ENCODE data around the gene MYCBP.
"Not testable (repeated sequence)": the region's sequence is repeated elsewhere in the genome, so short reads cannot be mapped to it uniquely, and the experiment has no call there.

Gene MYCBP

DNA sequence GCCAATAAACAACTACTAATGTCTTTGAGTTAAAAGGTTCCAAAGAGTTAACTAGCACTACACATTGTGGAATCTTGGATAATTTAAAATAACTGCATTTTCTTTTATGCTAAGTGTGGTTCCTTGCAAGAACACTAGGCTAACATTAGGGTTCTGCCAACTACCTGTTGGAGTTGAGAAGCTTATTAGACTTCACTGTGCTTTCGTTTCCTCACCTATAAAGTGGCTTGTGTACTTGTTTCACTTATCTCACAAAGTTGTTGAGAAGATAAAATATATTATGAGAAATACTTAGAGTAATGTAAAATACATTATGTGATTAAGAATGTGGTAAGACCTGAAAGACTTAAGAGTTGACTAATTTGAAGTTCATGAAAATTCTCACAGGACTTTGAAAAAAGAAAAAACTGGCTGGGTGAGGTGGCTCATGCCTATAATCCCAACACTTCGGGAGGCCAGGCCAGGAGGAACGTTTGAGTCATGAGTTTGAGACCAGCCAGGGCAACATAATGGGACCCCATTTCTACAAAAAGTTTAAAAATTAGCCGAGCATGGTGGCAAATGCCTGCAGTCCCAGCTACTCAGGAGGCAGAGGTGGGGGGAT is 7.9 kb downstream of the MYCBP start:
- DNase-seq = no peak

DNA sequence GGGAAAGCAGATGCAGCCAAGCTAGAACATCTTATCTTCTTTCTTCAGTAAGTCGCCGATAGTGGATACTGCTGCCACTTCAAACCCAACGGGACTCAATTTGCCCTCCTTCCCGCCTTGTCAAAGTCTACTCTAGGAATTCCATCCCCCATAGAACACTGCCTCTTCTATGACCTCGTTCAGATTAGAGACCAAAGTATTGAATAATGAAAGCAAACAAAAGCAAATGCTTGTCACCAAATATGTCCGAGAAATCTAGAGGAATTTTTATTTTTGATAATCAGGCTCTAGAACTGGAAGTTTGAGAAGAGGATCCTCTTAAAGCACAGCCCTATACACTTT is 12.7 kb downstream of the MYCBP start:
- no peak for DNase-seq

DNA sequence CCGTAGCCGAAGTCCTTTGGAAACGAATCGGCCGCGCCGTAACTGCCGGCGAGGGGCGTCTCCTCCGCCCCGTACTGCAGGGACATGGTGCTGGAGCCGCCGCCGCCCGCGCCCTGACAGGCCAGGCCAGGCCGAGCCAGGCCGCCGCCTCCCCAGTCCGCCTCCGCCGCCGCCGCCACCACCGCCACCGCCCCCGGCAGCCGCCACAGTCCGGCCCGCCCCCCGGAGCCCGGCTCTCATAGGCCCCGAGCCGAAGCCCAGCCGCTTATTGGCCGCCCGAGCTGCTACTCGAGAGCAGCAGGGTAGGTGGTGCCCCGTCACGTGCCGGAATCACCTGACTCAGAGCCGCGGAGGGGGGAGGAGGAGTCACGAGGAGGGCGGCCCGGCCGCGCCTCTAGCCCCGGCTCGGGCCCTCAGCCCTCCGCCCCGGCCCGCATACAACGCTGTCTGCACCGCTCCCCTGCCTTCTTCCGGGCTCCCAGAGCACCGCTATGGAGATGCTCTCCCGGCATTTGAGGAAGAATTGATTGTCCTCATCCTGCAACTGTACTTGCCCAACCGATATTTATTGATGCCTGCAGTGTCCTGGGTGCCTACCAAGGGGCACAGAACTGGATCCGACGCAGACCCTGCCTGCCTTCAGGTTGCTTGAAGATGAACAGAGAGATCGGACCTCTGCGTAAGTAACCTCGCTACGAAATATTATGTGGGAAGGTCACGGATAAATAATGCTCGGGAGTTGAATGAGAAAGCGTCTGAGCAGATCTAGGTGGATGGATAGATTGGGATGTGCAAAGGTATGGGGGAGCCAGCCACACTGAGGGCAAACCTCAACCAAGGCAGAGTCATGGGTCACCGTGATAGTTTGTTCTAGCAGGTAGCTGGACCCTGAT is 13.3 kb downstream of the MYCBP start, which contains the start of gene RRAGC:
Gene RRAGC (minus strand): TSS at position 212 of the 893 bp plus-strand sequence. CDS start 126 bp downstream, at position 86.
- peak; percentile 99 for DNase-seq

DNA sequence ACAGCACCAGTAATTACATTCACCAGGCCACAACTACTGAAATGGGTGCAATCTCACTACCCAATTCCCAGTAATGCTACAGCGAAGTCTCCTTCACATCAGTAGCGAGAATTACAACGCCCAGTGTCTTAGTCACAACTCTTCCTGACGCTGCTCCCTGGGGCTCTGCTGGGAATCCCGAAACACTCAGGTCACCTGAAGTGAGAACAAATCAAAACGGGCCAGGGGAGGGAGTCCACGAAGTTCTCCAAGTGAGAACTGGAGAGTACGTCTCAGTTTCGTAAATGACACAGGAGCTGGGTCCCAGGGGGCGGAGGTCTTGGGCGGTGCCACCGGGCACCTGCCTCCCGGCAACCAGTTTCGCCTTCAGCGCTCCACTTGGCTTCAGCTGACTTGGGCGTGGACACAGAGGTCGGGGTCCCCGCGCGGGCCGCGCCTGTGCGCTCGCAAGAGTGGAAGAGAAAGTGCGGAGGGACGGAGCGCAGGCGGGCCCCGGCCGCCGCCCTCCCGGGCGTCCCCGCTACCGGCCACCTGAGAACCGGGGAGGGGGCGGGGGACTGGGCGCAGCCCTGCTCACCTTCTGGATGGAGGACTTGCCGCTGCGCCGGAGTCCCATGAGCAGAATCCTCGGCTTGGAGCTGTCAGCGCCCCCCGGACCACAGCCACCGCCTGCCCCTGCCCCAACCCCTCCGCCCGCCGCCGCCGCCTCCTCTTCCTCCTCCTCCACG is 14.2 kb downstream of the MYCBP start:
- DNase-seq = peak; percentile 27

DNA sequence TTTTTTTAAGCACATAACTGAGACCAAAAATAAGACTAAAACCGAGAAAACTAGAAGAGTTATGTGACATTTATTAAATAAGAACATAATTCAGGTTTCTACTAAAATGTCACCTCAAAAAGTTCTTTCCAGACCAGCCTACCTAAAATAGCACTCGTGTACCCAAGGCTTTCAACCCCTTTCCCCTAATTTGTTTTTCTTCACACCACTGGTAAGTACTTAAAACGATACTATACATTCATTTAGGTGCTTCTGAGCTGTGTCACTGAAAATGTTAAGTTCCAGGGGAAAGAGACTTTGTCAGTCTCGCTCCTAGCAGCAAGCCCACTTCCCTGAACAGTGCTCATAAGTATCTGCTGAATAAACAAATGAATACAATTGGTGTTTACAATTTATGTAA is 20.4 kb downstream of the MYCBP start:
- no peak for DNase-seq

DNA sequence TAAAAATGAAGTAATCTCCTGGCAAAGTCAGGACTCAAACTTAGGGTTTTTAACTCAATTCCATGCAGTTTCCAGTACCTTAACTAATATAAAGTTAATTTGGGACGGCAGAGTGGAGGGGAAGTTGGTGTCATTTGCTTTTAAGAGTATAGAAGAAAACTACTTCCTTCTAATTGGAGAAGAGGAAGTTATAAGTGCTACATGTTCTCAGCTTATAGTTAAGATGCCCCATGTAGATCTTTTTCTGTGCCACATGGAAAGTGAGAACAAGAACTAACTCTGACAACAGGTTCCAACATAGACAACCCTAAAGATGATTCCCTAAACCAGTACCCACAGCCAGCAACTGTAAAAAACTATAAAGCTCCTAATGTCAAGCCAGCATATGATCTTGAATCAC is 25.1 kb downstream of the MYCBP start:
- DNase-seq = no peak

DNA sequence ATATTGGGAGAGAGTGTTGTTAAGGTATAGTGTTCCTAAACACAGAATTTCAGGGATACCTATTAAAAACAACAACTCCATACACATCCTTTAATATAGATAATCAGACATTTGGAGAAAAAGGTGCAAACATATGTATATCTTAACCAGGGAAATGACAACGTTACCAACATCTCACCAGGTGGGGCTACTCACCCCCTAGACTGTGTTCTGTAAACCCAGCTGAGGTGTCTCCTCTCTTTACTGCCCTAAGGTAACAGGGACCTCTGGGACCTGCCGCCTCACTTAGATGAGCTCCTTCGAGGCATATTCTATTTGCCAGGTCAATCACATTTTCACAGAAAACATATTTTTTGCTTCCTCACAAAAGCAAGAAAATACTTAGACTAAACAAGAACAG is 26.9 kb downstream of the MYCBP start:
- DNase-seq = no peak

DNA sequence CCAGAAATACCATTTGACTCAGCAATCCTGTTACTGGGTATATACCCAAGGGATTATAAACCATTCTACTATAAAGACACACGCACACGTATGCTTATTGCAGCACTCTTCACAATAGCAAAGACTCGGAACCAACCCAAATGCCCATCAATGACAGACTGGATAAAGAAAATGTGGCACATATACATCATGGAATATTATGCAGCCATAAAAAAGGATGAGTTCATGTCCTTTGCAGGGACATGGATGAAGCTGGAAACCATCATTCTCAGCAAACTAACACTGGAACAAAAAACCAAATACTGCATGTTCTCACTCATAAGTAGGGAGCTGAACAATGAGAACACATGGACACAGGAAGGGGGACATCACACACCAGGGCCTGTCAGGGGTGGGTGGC is 28.1 kb downstream of the MYCBP start:
- not testable (repeated sequence) for DNase-seq

DNA sequence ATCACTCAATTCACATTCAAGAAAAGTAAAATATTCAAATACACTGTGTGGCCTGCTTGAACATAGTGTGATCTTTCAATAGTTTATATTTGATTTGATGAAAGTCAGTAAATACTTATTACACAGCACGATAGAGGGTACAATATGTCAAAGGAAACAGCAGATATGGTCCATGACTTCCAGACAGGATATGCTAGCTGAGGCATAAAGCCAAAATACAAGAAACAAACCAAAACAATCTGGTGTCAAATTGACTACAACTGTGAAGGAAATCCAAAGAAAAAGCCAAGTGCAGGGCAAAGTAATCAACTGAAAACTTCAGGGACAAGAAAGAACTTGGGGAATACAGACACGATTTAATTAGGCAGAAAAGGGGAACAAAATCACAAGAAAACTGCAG is 32.9 kb downstream of the MYCBP start:
- DNase-seq = no peak

DNA sequence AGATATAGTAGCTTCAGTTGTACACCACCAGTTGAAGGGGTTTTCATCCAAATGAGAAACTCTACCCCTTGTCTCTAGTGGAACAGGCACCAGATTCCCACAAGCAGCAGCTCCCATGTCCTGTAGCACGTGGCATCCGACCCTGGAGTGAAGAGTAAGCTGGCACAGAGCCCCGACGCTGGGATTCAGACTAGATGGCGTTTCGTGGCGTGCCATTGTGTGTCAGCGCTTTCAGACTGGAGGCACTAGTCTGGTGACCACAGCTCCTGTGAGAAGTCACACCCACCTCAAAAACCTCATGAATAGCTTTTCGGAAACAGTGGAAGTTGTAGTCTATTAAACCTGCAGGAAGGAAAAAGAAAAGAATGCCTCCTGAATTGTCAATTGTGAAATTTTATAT is 33.8 kb downstream of the MYCBP start:
- DNase-seq = no peak

DNA sequence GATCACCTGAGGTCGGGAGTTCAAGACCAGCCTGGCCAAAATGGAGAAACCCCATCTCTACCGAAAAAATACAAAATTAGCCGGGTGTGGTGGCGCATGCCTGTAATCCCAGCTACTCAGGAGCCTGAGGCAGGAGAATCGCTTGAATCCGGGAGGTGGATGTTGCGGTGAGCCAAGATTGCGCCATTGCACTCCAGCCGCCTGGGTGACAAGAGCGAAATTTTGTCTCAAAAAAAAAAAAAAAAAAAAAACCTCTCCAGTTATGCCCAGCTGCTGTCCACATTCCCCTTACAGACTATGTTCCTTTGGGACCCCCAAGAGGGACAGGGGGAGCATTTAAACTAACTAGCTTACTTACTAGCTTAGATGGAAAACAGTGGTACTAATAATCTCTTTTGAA is 36.8 kb downstream of the MYCBP start:
- not testable (repeated sequence) for DNase-seq

DNA sequence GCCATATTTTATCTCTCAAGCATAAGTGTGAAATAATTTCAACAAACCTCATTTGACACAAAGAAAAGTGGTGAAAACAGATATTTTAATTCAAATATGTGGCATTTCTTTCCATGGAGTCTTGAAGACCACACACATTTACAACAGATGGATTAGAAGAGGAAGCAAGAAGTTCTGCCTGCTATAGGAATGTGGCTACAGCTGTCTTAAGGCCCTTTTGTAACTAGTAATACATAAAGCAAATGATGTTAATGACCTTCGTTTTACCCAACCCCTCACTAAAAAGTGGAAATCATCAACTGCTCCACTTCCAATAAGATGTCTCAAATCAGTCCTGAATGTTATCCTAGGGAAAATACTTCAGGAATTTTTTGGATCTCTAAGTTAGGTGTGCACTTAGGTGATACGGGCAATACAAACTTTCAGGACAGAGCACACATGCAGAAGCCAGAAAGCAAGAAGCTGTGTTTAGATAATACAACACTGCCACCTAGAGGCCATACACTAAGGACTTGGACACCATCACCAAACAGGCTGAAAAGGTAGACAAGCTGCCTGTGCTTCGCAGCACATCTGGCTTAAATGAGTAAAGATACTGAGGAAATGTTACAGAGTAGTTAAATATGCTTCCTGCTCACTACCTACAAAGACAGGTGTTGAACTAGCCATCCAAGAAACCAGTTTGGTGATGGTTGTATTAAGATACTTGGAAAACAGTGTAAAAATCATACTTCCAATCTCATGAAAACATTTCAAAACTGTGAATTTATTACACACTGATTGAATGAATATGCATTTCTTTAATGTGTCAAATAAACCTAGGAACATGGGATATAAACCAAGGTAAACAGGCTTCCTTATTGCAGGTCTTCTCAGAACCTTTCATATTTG is 38.0 kb downstream of the MYCBP start:
- peak; percentile 80 for DNase-seq

DNA sequence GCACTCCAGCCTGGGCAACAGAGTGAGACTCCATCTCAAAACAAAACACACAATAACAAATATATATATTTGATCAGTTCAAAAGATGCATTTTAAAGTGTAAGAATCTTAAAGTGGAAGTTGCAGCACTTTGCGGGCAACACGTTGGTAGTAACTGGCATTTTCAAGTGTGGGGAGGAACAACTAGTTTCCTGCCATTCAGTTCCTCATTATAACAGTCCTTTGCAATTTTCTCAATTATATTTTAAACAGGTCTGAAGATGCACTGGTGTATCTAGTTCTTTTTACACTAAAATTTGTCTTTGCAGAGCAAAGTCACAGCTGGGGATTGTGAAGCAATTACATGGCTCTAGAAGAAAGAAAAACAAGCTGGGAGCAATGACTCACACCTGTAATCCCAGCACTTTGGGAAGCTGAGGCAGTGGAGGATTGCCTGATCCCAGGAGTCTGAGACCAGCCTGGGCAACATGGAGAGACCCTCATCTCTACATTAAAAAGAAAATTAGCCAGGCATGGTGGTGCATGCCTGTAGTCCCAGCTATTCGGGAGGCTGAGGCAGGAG is 38.8 kb downstream of the MYCBP start:
- DNase-seq = no peak

DNA sequence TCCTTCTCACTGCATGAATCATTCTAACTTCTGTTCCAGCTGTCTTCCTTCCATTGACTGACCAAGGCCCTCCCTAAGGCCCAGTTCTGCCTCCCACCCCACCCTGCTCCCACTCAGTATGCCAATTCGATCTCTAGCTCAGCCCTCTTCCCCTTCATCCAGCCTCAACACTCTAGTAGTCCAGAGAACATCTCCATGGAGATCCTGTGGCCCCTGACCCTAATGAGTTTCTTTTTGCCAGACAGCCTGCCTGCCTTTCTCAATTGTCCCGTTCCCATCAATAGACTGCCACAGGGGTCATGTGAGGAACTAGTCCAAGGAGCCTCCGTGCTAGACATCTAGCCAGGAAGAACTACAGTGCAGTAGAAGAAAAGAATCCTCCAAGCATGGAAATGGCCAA is 40.0 kb downstream of the MYCBP start:
- DNase-seq = no peak

DNA sequence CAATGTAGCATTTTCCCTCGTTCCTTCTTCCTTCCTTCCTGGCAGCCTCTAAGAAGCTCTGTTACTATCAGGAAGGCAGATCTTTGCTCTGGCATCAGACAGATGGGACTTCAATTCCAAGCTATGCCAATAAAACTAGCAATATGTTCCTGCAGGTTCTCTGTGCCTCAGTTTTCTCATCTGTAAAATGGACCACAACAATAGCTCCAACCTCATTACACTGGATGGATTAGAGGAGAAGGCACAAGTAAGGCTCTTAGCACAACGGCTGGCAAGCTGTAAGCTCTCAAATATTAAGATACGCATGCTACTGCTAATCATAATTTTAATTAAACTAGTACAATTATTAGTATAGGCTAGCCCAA is 40.8 kb downstream of the MYCBP start:
- no peak for DNase-seq

DNA sequence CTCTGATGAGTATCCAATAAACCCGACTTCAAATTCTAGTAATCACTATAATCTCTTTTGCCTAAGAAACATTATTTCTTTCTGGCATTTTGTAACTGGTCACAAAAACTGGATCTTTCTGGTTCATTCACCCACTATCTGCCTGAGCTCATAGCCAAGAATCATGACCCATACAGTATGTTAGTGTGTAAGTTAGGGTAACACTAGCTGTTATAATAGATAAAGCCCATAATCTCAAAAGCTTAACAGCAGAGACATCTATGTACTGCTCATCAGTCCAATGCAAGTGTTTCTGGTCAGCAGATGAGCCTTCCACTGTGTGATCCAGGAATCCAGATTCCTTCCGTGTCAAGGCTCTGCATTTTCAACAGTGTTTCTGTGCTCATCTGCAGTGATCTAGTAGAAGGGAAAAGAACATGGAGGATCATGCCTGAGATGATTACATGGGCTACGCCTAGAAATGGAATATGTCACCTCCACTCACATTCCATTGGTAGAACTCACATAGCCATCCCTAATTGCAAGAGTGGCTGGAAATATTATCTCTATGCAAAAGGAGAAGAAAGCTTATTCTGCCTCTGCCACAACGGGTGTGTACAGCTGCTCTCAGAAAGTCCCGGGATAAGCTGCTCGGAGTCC is 41.3 kb downstream of the MYCBP start:
- DNase-seq = peak; percentile 22

DNA sequence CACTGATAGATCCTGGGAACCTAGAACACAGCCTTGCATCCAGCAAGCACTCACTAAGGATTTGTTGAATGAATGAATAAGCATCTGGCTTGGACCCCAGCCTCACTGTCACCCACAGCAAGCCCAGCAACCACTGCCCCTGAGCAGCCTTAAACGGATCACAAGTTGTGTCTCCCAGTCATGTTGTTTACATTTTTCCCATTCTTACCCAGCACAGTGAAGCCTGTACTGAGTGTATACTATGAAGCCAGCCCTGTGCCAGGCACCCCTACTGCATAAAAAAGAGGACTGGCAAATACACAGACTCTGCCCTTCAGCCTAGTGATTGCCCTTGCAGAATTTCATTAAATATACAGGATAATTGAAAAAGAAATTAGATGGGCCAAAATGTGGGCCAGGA is 43.8 kb downstream of the MYCBP start:
- no peak for DNase-seq

DNA sequence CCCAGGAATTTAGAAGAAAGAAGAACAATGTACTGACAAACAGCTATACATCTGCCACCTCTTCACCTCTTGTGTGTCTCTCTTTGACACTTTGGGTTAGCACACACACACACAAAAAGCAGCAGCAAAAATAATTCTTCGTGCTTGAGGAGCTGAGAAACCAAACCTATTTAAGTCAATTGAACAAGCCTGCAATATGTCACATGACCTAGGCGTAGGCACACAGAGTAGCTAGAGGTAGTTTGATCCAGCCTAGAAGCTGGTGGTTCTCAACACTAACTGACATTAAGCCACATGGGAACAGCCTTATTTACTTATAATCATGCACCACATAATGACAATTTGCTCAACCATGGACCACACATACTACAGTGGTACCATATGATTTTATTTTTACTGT is 45.8 kb downstream of the MYCBP start:
- no peak for DNase-seq

DNA sequence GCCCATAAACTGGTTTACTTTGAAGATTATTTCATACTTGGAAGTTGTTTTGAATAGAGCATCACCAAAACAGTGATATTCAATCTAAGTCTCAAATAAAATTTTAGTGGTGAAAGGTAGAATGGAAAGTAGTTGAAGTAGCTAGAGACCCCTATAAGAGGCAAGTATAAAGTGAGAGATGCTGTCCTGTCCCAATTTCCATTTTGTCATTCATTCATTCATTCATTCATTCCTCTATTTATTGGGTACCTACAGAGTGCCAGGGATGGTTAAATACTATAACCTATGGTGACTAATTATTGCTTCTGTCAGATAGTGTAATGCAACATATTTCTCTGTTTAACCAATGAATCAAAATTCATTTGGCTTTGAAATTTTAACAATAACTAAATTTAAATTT is 46.3 kb downstream of the MYCBP start:
- DNase-seq = no peak

DNA sequence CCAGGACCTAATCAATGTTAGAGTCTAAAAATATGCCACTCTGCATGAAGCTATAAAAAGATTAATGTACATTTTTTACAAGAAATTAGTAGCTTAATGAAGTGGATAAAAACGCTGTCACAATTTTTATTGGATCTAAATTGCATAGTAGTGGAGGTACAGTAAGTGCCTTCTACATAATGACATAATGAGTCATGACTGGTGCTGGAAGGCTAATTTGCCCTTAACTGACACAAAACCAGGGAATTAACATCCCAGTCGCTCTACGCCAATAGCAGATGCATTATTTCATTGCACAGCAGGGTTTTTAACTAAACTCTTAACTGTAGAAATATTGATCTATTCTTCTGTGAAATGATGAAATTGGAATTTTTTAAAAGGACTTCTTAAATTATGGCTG is 46.9 kb downstream of the MYCBP start:
- DNase-seq = no peak

DNA sequence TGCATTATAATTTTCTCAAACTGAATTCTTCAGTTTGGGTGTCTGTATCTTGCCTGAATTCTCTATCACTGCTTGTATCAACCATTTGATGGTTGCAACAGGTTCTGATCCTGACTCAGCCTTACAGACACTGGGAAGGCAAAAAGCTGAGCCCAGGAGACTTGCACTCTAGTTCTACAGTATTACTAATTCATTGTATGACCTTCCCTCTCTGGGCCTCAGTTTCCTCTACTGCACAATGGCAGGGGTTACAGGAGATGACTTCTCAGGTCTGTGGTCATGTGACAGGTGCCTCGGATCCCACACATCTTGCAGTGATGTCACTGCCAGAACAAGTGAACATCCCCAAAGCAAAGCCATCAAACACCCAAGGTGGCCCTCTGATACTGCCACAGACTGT is 52.3 kb downstream of the MYCBP start:
- DNase-seq = no peak

DNA sequence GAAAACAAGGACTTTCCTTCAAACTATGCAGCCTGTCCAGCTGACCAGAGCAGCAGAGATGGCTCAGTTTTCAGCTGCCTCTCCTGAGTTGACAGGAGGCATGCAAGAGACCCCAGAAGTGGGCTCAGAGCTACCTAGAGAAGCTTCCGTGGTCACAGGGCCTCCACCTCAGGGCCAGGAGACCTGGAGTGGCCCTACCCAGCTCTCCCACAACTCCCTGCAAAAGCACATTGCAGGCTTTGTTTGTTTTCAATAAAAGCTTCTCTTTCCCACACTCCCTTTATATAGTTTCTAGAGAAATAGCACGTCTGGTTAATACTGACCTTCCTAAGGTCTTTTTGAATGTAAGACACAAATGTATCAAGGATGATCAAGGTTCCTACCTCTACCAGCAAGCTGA is 53.6 kb downstream of the MYCBP start:
- DNase-seq = no peak
